GM20000 (cell line): ENCODE measurements around the gene SIGLEC1.

ENCODE experiments used
- DNase-seq: peaks from one replicate; pipeline ENCODE4 v3.0.0; 2012; ENCODE audit warnings: low spot score
- TF ChIP-seq, protein P1 (sequence below): IDR thresholded peaks from 2 replicates; pipeline ENCODE4 v1.5.1; 2012; ENCODE audit warnings: mild to moderate bottlenecking, control low read depth; ENCODE audit errors: extremely low read depth, missing control alignments

SIGLEC1 gene

DNA sequence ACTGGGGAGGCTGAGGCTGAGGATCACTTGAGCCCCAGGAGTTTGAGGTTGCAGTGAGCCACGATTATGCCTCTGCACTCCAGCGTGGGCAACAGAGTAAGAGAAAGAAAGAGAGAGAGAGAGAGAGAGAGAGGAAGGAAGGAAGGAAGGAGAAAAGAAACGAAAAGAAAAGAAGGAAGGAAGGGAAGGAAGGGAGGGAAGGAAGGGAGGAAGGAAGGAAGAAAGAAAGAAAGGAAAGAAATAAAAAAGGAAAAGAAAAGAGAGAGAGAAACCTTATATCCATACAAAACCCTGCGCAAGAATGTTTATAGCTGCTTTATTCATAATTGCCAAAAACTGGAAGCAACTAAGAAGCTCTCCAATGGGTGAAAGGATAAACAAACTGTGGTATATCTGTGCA is 12.0 kb upstream of the SIGLEC1 start:
- TF ChIP-seq, protein P1, sequence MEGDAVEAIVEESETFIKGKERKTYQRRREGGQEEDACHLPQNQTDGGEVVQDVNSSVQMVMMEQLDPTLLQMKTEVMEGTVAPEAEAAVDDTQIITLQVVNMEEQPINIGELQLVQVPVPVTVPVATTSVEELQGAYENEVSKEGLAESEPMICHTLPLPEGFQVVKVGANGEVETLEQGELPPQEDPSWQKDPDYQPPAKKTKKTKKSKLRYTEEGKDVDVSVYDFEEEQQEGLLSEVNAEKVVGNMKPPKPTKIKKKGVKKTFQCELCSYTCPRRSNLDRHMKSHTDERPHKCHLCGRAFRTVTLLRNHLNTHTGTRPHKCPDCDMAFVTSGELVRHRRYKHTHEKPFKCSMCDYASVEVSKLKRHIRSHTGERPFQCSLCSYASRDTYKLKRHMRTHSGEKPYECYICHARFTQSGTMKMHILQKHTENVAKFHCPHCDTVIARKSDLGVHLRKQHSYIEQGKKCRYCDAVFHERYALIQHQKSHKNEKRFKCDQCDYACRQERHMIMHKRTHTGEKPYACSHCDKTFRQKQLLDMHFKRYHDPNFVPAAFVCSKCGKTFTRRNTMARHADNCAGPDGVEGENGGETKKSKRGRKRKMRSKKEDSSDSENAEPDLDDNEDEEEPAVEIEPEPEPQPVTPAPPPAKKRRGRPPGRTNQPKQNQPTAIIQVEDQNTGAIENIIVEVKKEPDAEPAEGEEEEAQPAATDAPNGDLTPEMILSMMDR: no peak
- DNase-seq: no peak

DNA sequence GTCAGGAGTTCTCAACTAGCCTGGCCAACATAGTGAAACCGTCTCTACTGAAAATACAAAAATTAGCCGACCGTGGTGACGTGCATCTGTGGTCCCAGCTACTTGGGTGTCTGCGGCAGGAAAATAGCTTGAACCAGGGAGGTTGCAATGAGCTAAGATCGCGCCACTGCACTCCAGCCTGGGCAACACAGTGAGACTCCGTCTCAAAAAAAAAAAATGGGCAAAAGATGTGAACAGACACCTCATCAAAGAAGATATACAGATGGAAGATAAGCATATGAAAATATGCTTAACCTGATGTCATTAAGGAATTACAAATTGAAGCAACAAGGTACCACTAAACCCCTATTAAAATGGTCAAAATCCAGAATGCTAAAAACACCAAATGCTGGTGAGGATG is 10.9 kb upstream of the SIGLEC1 start:
- no peak for DNase-seq
- TF ChIP-seq, protein P1: no peak

DNA sequence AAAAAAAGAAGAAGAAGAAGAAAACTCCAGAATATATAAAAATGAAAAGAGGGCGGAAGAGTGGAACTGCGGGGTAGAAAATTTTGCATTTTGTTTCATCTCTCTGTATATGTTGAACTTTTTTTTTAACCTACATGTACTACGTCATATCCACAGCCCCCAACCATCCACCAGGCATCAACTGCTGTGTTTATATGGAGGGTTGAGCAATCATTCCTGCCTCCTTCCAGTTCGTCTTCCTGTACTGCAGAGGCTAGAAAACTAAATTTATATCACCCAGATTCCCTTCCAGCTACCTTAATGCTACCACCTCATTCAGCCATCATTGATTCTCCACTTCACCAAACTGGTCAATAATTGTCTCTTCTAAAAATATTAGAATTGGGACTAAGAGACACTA is 9.5 kb upstream of the SIGLEC1 start:
- TF ChIP-seq, protein P1: no peak
- DNase-seq: no peak

DNA sequence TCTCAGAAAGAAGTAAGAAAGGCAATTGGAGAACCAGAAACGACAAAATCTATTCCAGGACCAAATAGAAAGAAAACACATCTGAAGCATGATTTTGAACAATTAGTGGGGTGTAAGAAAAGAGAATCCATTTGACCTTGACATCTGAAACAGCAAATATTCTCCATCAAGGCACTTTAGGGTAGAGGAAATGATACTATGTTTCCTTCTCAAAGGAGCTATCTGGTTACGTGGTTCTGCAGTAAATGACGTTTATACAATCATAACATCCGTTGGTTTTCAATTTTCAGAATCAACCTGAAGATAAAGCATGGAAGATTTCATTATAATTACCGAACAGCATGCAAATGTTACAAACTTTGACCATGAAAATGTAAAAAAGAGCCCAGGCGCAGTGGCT is 8.2 kb upstream of the SIGLEC1 start:
- TF ChIP-seq, protein P1: no peak
- DNase-seq: no peak

DNA sequence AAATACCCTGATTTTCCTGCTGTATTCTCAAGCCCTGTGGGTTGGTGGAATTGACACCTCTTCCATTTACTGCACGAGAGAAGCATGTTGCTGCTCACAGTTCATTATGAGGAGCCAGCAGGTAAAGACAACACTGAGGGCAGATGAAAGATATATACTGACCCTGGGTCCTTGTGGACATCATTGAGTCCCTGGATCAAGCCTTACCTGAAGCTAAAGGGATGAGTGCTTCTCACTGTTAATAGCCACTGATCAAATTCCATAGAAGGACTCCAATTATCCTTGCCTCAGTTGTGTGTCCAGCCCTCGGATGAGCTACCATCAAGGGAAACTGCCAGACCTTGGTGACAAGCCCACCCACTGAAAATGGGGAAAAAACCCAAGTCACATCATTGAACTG is 7.7 kb upstream of the SIGLEC1 start:
- DNase-seq: no peak
- TF ChIP-seq, protein P1: no peak

DNA sequence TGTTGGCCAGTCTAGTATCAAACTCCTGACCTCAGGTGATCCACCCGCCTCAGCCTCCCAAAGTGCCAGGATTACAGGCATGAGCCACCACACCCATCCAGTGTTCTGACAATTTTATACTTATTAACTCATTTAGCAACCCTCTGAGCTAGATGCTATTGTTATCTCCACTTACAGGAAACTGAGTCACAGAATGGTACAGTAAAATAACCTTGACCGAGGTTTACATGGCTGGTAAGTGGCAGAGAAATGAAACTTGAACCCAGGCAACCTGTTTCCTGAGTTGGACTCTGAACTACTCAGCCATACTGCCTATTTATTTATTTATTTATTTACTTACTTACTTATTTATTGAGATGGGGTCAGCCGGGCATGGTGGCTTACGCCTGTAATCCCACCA is 6.6 kb upstream of the SIGLEC1 start:
- DNase-seq: no peak
- TF ChIP-seq, protein P1: no peak

DNA sequence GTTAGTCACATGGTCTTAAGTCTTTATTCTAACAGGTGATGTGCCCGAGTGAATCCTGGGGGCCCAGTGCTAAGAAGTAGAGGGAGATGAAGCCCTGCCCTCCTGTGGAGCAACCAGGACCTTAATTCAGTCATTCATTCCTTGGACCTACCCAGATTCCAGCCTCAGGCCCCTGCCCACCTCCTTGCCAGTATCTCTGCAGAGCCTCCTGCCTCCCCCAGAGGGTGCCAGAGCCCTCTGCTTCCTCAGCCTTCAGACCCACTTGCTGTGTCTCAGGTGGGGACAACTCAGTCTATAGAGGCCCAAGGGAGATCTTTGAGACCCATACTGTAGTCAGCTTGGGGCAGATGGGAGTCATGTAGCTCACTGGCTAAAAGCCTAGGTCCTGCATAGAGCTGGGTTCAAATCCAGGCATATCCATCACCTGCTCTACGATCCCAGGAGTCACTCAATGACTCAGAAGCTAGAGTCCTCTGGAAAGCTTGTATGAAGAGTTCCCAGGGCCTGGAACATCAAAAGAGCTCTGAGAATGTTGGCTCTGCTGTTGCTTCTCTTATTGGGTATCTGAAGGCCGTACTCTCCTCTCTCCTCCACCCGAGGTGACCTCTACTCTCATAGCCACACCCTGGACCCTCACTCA is 3.9 kb upstream of the SIGLEC1 start:
- peak; percentile 63 for DNase-seq
- TF ChIP-seq, protein P1: peak; percentile 71
